Stimulated activated CD8-positive, alpha-beta memory T cell treated with anti-CD3 and anti-CD28 coated beads, Interleukin-15, amount 100 ng/mL, for 4 hours (primary cell): ENCODE data around the gene ME1.
"Not testable (repeated sequence)": the region's sequence is repeated elsewhere in the genome, so short reads cannot be mapped to it uniquely, and the experiment has no call there.

Source experiments
- DNase-seq, 2 donors: peaks; one replicate each; pipeline ENCODE4 v3.0.0-alpha.2; 2020; ENCODE audit warnings: low read depth in 2 of 2

The ME1 gene

GRCh38 chr6:83431545-83432155, 799 bp upstream of the ME1 start:
- no peak for DNase-seq

GRCh38 chr6:83429857-83430610, 817 bp downstream of the ME1 start:
- no peak for DNase-seq

- DNase-seq: no peak
These were observed 1.6 kb downstream of the ME1 start for GRCh38 chr6:83429269-83429668.

GRCh38 chr6:83424392-83425018, 6.3 kb downstream of the ME1 start:
- no peak for DNase-seq

- no peak for DNase-seq
These were observed 12.8 kb downstream of the ME1 start for GRCh38 chr6:83417880-83418663.

- DNase-seq: no peak
These were observed 17.8 kb downstream of the ME1 start for GRCh38 chr6:83413068-83413467.

GRCh38 chr6:83411731-83412130, 19.1 kb downstream of the ME1 start:
- DNase-seq: no peak

GRCh38 chr6:83403191-83403590, 27.7 kb downstream of the ME1 start:
- no peak for DNase-seq

- DNase-seq: no peak
These were observed 41.2 kb downstream of the ME1 start for GRCh38 chr6:83389606-83390005.

GRCh38 chr6:83385473-83385872, 45.4 kb downstream of the ME1 start:
- no peak for DNase-seq

- no peak for DNase-seq
These were observed 46.1 kb downstream of the ME1 start for GRCh38 chr6:83384751-83385150.

- DNase-seq: no peak
These were observed 48.9 kb downstream of the ME1 start for GRCh38 chr6:83381949-83382348.

- no peak for DNase-seq
These were observed 52.0 kb downstream of the ME1 start for GRCh38 chr6:83378621-83379388.

GRCh38 chr6:83371423-83371822, 59.4 kb downstream of the ME1 start:
- no peak for DNase-seq

GRCh38 chr6:83370567-83370966, 60.3 kb downstream of the ME1 start:
- no peak for DNase-seq

GRCh38 chr6:83369692-83370091, 61.2 kb downstream of the ME1 start:
- no peak for DNase-seq

GRCh38 chr6:83368577-83368976, 62.3 kb downstream of the ME1 start:
- no peak for DNase-seq

GRCh38 chr6:83367104-83367503, 63.7 kb downstream of the ME1 start:
- DNase-seq: no peak

GRCh38 chr6:83365931-83366330, 64.9 kb downstream of the ME1 start:
- DNase-seq: no peak

GRCh38 chr6:83362349-83362748, 68.5 kb downstream of the ME1 start:
- not testable (repeated sequence) for DNase-seq

- no peak for DNase-seq
These were observed 71.2 kb downstream of the ME1 start for GRCh38 chr6:83359638-83360037.

- no peak for DNase-seq
These were observed 76.1 kb downstream of the ME1 start for GRCh38 chr6:83354747-83355146.
